Testis (tissue), 3 donors: ENCODE results near the gene SLC51B. TPM values are rescaled to one million over a fixed set of nuclear protein-coding genes. Genes with fewer than 3 reads are reported as not detected.
"Not testable (repeated sequence)": the region's sequence is repeated elsewhere in the genome, so short reads cannot be mapped to it uniquely, and the experiment has no call there.

Experiments used
- DNase-seq: peaks from one replicate; pipeline ENCODE4 v3.0.0-alpha.2; 2019
- H3K27ac ChIP-seq, 2 donors: fragments of 200-600 bp; sonication (generic); one replicate each; pipeline ENCODE4 v1.5.1; 2019
- H3K27me3 ChIP-seq: fragments of 200-600 bp; sonication (generic); one replicate; pipeline ENCODE4 v1.5.1; 2019
- H3K36me3 ChIP-seq: fragments of 200-600 bp; sonication (generic); one replicate; pipeline ENCODE4 v1.5.1; 2017; ENCODE audit warnings: low read depth; ENCODE audit errors: missing control alignments
- H3K4me1 ChIP-seq: fragments of 200-600 bp; sonication (generic); one replicate; pipeline ENCODE4 v1.5.1; 2019
- H3K4me3 ChIP-seq, 2 donors: fragments of 200-600 bp; sonication (generic); one replicate each; pipeline ENCODE4 v1.5.1; 2017 to 2019
- H3K9me3 ChIP-seq: fragments of 200-600 bp; sonication (generic); one replicate; pipeline ENCODE4 v1.5.1; 2017
- CTCF ChIP-seq, 3 experiments: fragments of 450-650 bp in 2 of 3; fragments of 200-600 bp in 1 of 3; sonication (generic) in 1 of 3; IDR thresholded peaks; one replicate each; pipeline ENCODE4 v1.5.1; 2016 to 2019; ENCODE audit warnings: antibody characterized with exemption in 3 of 3, mild to moderate bottlenecking in 2 of 3, moderate library complexity in 1 of 3
- POLR2A ChIP-seq: fragments of 450-650 bp; IDR thresholded peaks from one replicate; pipeline ENCODE4 v1.6.1; 2017; ENCODE audit warnings: antibody characterized with exemption, mild to moderate bottlenecking, moderate library complexity
- WGBS, 2 donors: methylation state at CpG; one replicate each; pipeline ENCODE4 v1.1.5; 2018; 5-methylcytosine and 5-hydroxymethylcytosine counted together
- intact Hi-C: fragments of 100-400 bp; cut with DNase I; formaldehyde crosslinking; loops from one replicate; pipeline ENCODE4 v1.15.1; 2023; ENCODE audit warnings: low total_unique reads
- polyA plus RNA-seq: library from polyadenylated mRNA; stranded (reverse); fragments of 350-450 nt; fragmentation: Illumina TruSeq; extraction: RNeasy Lipid Tissue Mini Kit (QIAGEN cat#74804); gene quantifications from one replicate; pipeline ENCODE4 v1.2.3, GENCODE V29; 2014; ENCODE audit warnings: low read depth, low replicate concordance; ENCODE audit not compliant: insufficient read depth
- total RNA-seq, 2 donors: library from RNA; depleted of rRNA; stranded (reverse); fragments of >200 nt; gene quantifications; one replicate each; pipeline ENCODE4 v1.2.3, GENCODE V29; 2016

The SLC51B gene
- total and polyA plus RNA-seq, 3 donors from 2014 or later = 1.1 to 13.6 (median 3.8) TPM

GRCh38 chr15:65042776-65043327 lies 2.3 kb upstream of the SLC51B start:
- intact Hi-C loops = no loop called here
- WGBS, 2 donors = 68 to 74% methylated on average over 4 of the region's 4 CpGs
- Histone ChIP-seq H3K9me3 (no peaks in the 10 kb centered on the region), H3K4me3 (no peak overlapping the region), H3K36me3 (no peaks in the 10 kb centered on the region), H3K27ac (no peak overlapping the region), H3K4me1 (no peaks in the 10 kb centered on the region), H3K27me3 (no peaks in the 10 kb centered on the region)
- DNase-seq = no peak
- TF ChIP-seq POLR2A (no peak), CTCF (IDR thresholded peaks at IDR 0.05) (no peak)

- not testable (repeated sequence) for H3K27ac ChIP-seq
Observed at GRCh38 chr15:65044218-65044617, 969 bp upstream of the SLC51B start.

GRCh38 chr15:65048241-65048640 lies 3.1 kb downstream of the SLC51B start:
- H3K27ac ChIP-seq = no peak overlapping the region
- H3K4me1 ChIP-seq = no peaks in the 10 kb centered on the region
- H3K4me3 ChIP-seq = no peak overlapping the region
- no peak for DNase-seq
- H3K36me3 ChIP-seq = no peaks in the 10 kb centered on the region
- intact Hi-C loops = no loop called here
- TF ChIP-seq POLR2A (no peak), CTCF (IDR thresholded peaks at IDR 0.05) (no peak)
- no peaks in the 10 kb centered on the region for H3K9me3 ChIP-seq
- no peaks in the 10 kb centered on the region for H3K27me3 ChIP-seq
- WGBS, 2 donors = 64 to 73% methylated on average over 2 of the region's 2 CpGs

More at GRCh38 chr15:65044218-65044617, 969 bp upstream of the SLC51B start:
- H3K36me3 ChIP-seq, intact Hi-C loops, H3K4me3 ChIP-seq, DNase-seq, H3K27me3 ChIP-seq, H3K4me1 ChIP-seq, H3K9me3 ChIP-seq: not testable (repeated sequence)
- 90 to 92% methylated on average over 5 of the region's 5 CpGs for WGBS, 2 donors

- H3K36me3 ChIP-seq = no peaks in the 10 kb centered on the region
- intact Hi-C loops = no loop called here
- no peaks in the 10 kb centered on the region for H3K27me3 ChIP-seq
- H3K4me3 ChIP-seq = peak overlapping the region; percentile 2 to 44
- H3K27ac ChIP-seq = no peak overlapping the region
- H3K4me1 ChIP-seq = peaks cover under 1% of the 10 kb centered on the region
- TF ChIP-seq CTCF (IDR thresholded peaks at IDR 0.05) = no peak
- TF ChIP-seq POLR2A = no peak
- no peaks in the 10 kb centered on the region for H3K9me3 ChIP-seq
- peak; percentile 92 for DNase-seq
- 25 to 44% methylated on average over 19 of the region's 19 CpGs for WGBS, 2 donors
Observed at GRCh38 chr15:65049418-65049840, 4.2 kb downstream of the SLC51B start.

- 53 to 71% methylated on average over 4 of the region's 4 CpGs for WGBS, 2 donors
- H3K4me1 ChIP-seq = peaks cover 9% of the 10 kb centered on the region
- no peak for DNase-seq
- no peak overlapping the region for H3K4me3 ChIP-seq
- H3K27ac ChIP-seq = no peak overlapping the region
- no peaks in the 10 kb centered on the region for H3K9me3 ChIP-seq
- TF ChIP-seq POLR2A (no peak), CTCF (IDR thresholded peaks at IDR 0.05) (no peak)
- intact Hi-C loops = no loop called here
- H3K36me3 ChIP-seq = no peaks in the 10 kb centered on the region
- H3K27me3 ChIP-seq = no peaks in the 10 kb centered on the region
Observed at GRCh38 chr15:65050270-65050669, 5.1 kb downstream of the SLC51B start.
